ENCODE results near the gene ZNF248.
"Not testable (repeated sequence)": the region's sequence is repeated elsewhere in the genome, so short reads cannot be mapped to it uniquely, and the experiment has no call there.

ZNF248 gene

GRCh38 chr10:37860494-37861190 is 3.2 kb upstream of the ZNF248 start:
- DNase-seq (ENCODE audit: low read depth): peak; percentile 76
- no peak overlapping the region for H3K4me3 ChIP-seq (ENCODE audit: control insufficient read depth, low read depth, low read length)
- TF ChIP-seq CTCF (IDR thresholded peaks at IDR 0.05; ENCODE audit: control insufficient read depth, insufficient read depth, low read depth, low read length, missing control alignments): no peak

DNA sequence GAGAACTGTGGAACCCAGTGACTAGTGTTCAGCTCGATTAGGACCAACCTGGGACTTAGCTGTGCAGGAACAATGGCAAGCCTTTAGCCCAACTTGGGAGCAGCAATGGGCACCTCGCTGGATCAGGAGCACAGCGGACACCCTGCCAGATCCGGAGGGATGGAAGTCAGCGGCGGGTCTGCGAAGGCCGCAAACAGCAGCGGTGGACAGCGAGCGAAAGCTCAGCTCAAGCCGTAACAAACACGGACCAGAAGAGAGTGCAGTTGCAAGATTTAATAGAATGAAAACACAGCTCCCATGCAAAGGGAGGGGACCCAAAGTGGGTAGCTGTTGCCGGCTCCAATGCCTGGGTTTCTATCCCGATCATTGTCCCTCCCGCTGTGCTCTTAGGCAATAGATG is 1.9 kb upstream of the ZNF248 start:
- not testable (repeated sequence) for H3K4me3 ChIP-seq (ENCODE audit: control insufficient read depth, low read depth, low read length); DNase-seq (ENCODE audit: low read depth)

DNA sequence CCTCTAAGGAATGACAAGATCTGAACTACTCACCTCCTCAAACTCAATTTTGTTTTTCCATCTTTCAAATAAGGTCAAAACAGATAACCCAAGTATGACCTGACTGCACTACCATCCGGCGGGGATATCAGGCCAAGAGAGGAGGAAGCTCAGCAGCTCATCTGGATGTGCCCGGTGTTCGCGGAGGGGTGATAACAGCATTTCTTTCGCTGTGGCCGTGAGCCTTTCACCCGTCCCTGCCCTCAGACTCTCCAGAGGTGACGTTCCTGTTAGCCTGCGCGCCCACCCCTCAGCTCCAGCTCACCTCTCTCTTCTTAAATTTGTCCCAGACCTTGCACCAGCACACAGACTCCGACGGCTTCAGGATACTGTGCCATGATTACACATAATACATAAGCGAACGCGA is 526 bp downstream of the ZNF248 start:
- TF ChIP-seq CTCF (IDR thresholded peaks at IDR 0.05; ENCODE audit: control insufficient read depth, insufficient read depth, low read depth, low read length, missing control alignments): no peak
- no peak for DNase-seq (ENCODE audit: low read depth)
- peak overlapping the region; percentile 44 for H3K4me3 ChIP-seq (ENCODE audit: control insufficient read depth, low read depth, low read length)

GRCh38 chr10:37855636-37856035 is 1.8 kb downstream of the ZNF248 start:
- no peak for DNase-seq (ENCODE audit: low read depth)
- TF ChIP-seq CTCF (IDR thresholded peaks at IDR 0.05; ENCODE audit: control insufficient read depth, insufficient read depth, low read depth, low read length, missing control alignments): no peak
- no peak overlapping the region for H3K4me3 ChIP-seq (ENCODE audit: control insufficient read depth, low read depth, low read length)

DNA sequence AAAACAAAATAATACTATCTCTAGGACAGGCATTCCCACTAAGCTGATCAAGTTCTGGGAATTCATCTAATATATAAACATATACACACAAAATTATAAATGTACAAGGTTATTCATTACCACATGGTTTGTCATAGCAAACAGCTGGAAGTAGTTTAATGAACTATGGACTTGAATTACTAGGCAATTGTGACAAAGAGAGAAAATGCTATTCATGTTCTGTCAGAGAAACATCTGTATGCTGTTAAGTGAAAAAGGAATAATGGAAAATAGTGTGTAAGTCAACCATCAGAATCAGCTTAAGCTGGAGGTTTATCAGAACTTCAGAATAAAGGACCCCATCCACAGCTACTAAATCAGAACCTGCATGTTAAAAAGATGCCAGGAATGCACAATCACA is 2.8 kb downstream of the ZNF248 start:
- no peak overlapping the region for H3K4me3 ChIP-seq (ENCODE audit: control insufficient read depth, low read depth, low read length)
- DNase-seq (ENCODE audit: low read depth): peak; percentile 4
- TF ChIP-seq CTCF (IDR thresholded peaks at IDR 0.05; ENCODE audit: control insufficient read depth, insufficient read depth, low read depth, low read length, missing control alignments): no peak

- no peak for TF ChIP-seq CTCF (IDR thresholded peaks at IDR 0.05; ENCODE audit: control insufficient read depth, insufficient read depth, low read depth, low read length, missing control alignments)
- no peak overlapping the region for H3K4me3 ChIP-seq (ENCODE audit: control insufficient read depth, low read depth, low read length)
- no peak for DNase-seq (ENCODE audit: low read depth)
Observed at GRCh38 chr10:37844644-37845043, 12.8 kb downstream of the ZNF248 start.

GRCh38 chr10:37839243-37839642 is 18.2 kb downstream of the ZNF248 start:
- no peak for DNase-seq (ENCODE audit: low read depth)
- TF ChIP-seq CTCF (IDR thresholded peaks at IDR 0.05; ENCODE audit: control insufficient read depth, insufficient read depth, low read depth, low read length, missing control alignments): no peak
- H3K4me3 ChIP-seq (ENCODE audit: control insufficient read depth, low read depth, low read length): no peak overlapping the region

All from AG09309 (cell line).